ENCODE data around the gene LAX1. TPM values are rescaled to one million over a fixed set of nuclear protein-coding genes. Genes with fewer than 3 reads are reported as not detected.

The LAX1 gene
- total RNA-seq, 1 donor from 2014 or later: not detected

- Mint-ChIP-seq H3K27me3 (peaks cover 4% of the 10 kb centered on the region), H3K4me1 (ENCODE audit: low read depth) (peaks cover 21% of the 10 kb centered on the region), H3K36me3 (ENCODE audit: insufficient read depth) (no peaks in the 10 kb centered on the region), H3K27ac (no peak overlapping the region), H3K9me3 (ENCODE audit: low read depth) (no peaks in the 10 kb centered on the region), H3K4me3 (ENCODE audit: low read depth) (no peak overlapping the region)
- DNase-seq (ENCODE audit: low spot score, unreplicated experiment): no peak
- no peak for TF ChIP-seq CTCF (IDR thresholded peaks at IDR 0.05; ENCODE audit: unreplicated experiment)
These were observed 7.9 kb downstream of the LAX1 start for GRCh38 chr1:203772836-203773235.

- DNase-seq (ENCODE audit: low spot score, unreplicated experiment): no peak
- Mint-ChIP-seq H3K27me3 (no peaks in the 10 kb centered on the region), H3K4me3 (ENCODE audit: low read depth) (no peak overlapping the region), H3K27ac (no peak overlapping the region), H3K36me3 (ENCODE audit: insufficient read depth) (no peaks in the 10 kb centered on the region), H3K9me3 (ENCODE audit: low read depth) (no peaks in the 10 kb centered on the region), H3K4me1 (ENCODE audit: low read depth) (no peaks in the 10 kb centered on the region)
- TF ChIP-seq CTCF (IDR thresholded peaks at IDR 0.05; ENCODE audit: unreplicated experiment): no peak
These were observed 11.7 kb downstream of the LAX1 start for GRCh38 chr1:203776636-203777035.

GRCh38 chr1:203777596-203777995 lies 12.6 kb downstream of the LAX1 start:
- Mint-ChIP-seq H3K27ac (no peak overlapping the region), H3K36me3 (ENCODE audit: insufficient read depth) (no peaks in the 10 kb centered on the region), H3K9me3 (ENCODE audit: low read depth) (no peaks in the 10 kb centered on the region), H3K4me3 (ENCODE audit: low read depth) (no peak overlapping the region), H3K27me3 (no peaks in the 10 kb centered on the region), H3K4me1 (ENCODE audit: low read depth) (no peaks in the 10 kb centered on the region)
- TF ChIP-seq CTCF (IDR thresholded peaks at IDR 0.05; ENCODE audit: unreplicated experiment): no peak
- DNase-seq (ENCODE audit: low spot score, unreplicated experiment): no peak

- TF ChIP-seq CTCF (IDR thresholded peaks at IDR 0.05; ENCODE audit: unreplicated experiment): no peak
- no peak for DNase-seq (ENCODE audit: low spot score, unreplicated experiment)
- Mint-ChIP-seq H3K9me3 (ENCODE audit: low read depth) (no peaks in the 10 kb centered on the region), H3K27me3 (no peaks in the 10 kb centered on the region), H3K4me1 (ENCODE audit: low read depth) (no peaks in the 10 kb centered on the region), H3K4me3 (ENCODE audit: low read depth) (no peak overlapping the region), H3K27ac (no peak overlapping the region), H3K36me3 (ENCODE audit: insufficient read depth) (no peaks in the 10 kb centered on the region)
These were observed 13.2 kb downstream of the LAX1 start for GRCh38 chr1:203778146-203778545.

- DNase-seq (ENCODE audit: low spot score, unreplicated experiment): no peak
- Mint-ChIP-seq H3K4me3 (ENCODE audit: low read depth) (no peak overlapping the region), H3K9me3 (ENCODE audit: low read depth) (no peaks in the 10 kb centered on the region), H3K27ac (no peak overlapping the region), H3K27me3 (no peaks in the 10 kb centered on the region), H3K36me3 (ENCODE audit: insufficient read depth) (no peaks in the 10 kb centered on the region), H3K4me1 (ENCODE audit: low read depth) (no peaks in the 10 kb centered on the region)
- TF ChIP-seq CTCF (IDR thresholded peaks at IDR 0.05; ENCODE audit: unreplicated experiment): no peak
These were observed 13.8 kb downstream of the LAX1 start for GRCh38 chr1:203778789-203779188.
